Neuronal stem cell (in vitro differentiated cells): ENCODE data around the gene IP6K1.

Experiments
- DNase-seq: peaks from one replicate; pipeline ENCODE4 v3.0.0-alpha.2; 2013; ENCODE audit warnings: low spot score
- H2AFZ ChIP-seq: one replicate; pipeline ENCODE4 v1.6.1; 2013; ENCODE audit warnings: mild to moderate bottlenecking, low read length, inconsistent platforms
- H2AK5ac ChIP-seq: 2 replicates; pipeline ENCODE4 v1.6.1; 2013; ENCODE audit warnings: low read depth, mild to moderate bottlenecking, inconsistent platforms, low read length, moderate library complexity, mixed read lengths
- H2BK120ac ChIP-seq: 2 replicates; pipeline ENCODE4 v1.6.1; 2013; ENCODE audit warnings: low read depth, mild to moderate bottlenecking, inconsistent platforms, low read length, moderate library complexity, mixed read lengths
- H2BK12ac ChIP-seq: one replicate; pipeline ENCODE4 v1.6.1; 2013; ENCODE audit warnings: low read length, inconsistent platforms
- H2BK15ac ChIP-seq: 2 replicates; pipeline ENCODE4 v1.6.1; 2013; ENCODE audit warnings: mild to moderate bottlenecking, low read length, inconsistent platforms, mixed read lengths
- H2BK5ac ChIP-seq: one replicate; pipeline ENCODE4 v1.6.1; 2013; ENCODE audit warnings: inconsistent platforms, mild to moderate bottlenecking, low read length, moderate library complexity
- H3K14ac ChIP-seq: one replicate; pipeline ENCODE4 v1.6.1; 2013; ENCODE audit warnings: low read length, inconsistent platforms
- H3K18ac ChIP-seq: 2 replicates; pipeline ENCODE4 v1.6.1; 2013; ENCODE audit warnings: low read length, inconsistent platforms
- H3K23ac ChIP-seq: 2 replicates; pipeline ENCODE4 v1.6.1; 2013; ENCODE audit warnings: low read depth, mild to moderate bottlenecking, mixed read lengths, low read length, inconsistent platforms; ENCODE audit not compliant: poor library complexity
- H3K27ac ChIP-seq: replicated peaks from 3 replicates; pipeline ENCODE4 v1.5.1; 2013; ENCODE audit warnings: low read length, inconsistent platforms
- H3K27me3 ChIP-seq, 3 experiments: 2 replicates each; pipeline ENCODE4 v1.6.1; 2013; ENCODE audit warnings: low read length in 3 of 3, mild to moderate bottlenecking in 2 of 3, inconsistent platforms in 1 of 3, low read depth in 1 of 3, mixed read lengths in 1 of 3, moderate library complexity in 1 of 3; ENCODE audit not compliant: control insufficient read depth in 3 of 3, insufficient read depth in 3 of 3
- H3K36me3 ChIP-seq, 2 donors: replicated peaks in 1 of 2; 2 replicates each; pipeline ENCODE4 v1.6.1; 2013; ENCODE audit warnings: low read length in 2 of 2; ENCODE audit not compliant: control insufficient read depth in 2 of 2, insufficient read depth in 2 of 2
- H3K4ac ChIP-seq: 2 replicates; pipeline ENCODE4 v1.6.1; 2013; ENCODE audit warnings: inconsistent platforms, mild to moderate bottlenecking, low read length, moderate library complexity
- H3K4me1 ChIP-seq, 2 donors: 1 replicate in 1 of 2; 2 replicates in 1 of 2; pipeline ENCODE4 v1.6.1; 2013; ENCODE audit warnings: low read length in 2 of 2, low read depth in 1 of 2; ENCODE audit not compliant: control insufficient read depth in 2 of 2, insufficient read depth in 1 of 2
- H3K4me2 ChIP-seq: one replicate; pipeline ENCODE4 v1.6.1; 2013; ENCODE audit warnings: mild to moderate bottlenecking, low read length, inconsistent platforms; ENCODE audit not compliant: insufficient read depth, poor library complexity, severe bottlenecking
- H3K4me3 ChIP-seq, 2 donors: 2 replicates each; pipeline ENCODE4 v1.5.1; 2013; ENCODE audit warnings: low read length in 2 of 2, mild to moderate bottlenecking in 2 of 2, inconsistent platforms in 1 of 2, moderate library complexity in 1 of 2
- H3K79me1 ChIP-seq: one replicate; pipeline ENCODE4 v1.6.1; 2013; ENCODE audit warnings: low read depth, mild to moderate bottlenecking, inconsistent platforms, low read length, moderate library complexity
- H3K9ac ChIP-seq: one replicate; pipeline ENCODE4 v1.6.1; 2013; ENCODE audit warnings: mild to moderate bottlenecking, low read depth, low read length, inconsistent platforms; ENCODE audit not compliant: poor library complexity
- H3K9me3 ChIP-seq, 2 donors: replicated peaks in 1 of 2; 2 replicates each; pipeline versions ENCODE3 to v1.6.1; 2013; ENCODE audit warnings: low read length in 2 of 2, mild to moderate bottlenecking in 2 of 2, inconsistent platforms in 1 of 2, low read depth in 1 of 2, mixed read lengths in 1 of 2, moderate library complexity in 1 of 2; ENCODE audit not compliant: control insufficient read depth in 2 of 2, insufficient read depth in 1 of 2
- H4K8ac ChIP-seq: one replicate; pipeline ENCODE4 v1.6.1; 2013; ENCODE audit warnings: low read depth, mild to moderate bottlenecking, inconsistent platforms, low read length, moderate library complexity
- H4K91ac ChIP-seq: one replicate; pipeline ENCODE4 v1.6.1; 2013; ENCODE audit warnings: low read length, low read depth, mild to moderate bottlenecking, inconsistent platforms; ENCODE audit not compliant: poor library complexity
- WGBS, 2 donors: extraction: QIAGEN DNeasy Blood & Tissue Kit; methylation state at CpG; one replicate each; pipeline ENCODE4 v1.1.7; 2013; ENCODE audit warnings: missing lambda C conversion rate in 2 of 2, mixed read lengths in 1 of 2; ENCODE audit not compliant: insufficient read length in 2 of 2, insufficient replicate concordance in 1 of 2; ENCODE audit errors: extremely low coverage in 2 of 2; 5-methylcytosine and 5-hydroxymethylcytosine counted together

Gene IP6K1

GRCh38 chr3:49813497-49814174 lies 27.3 kb upstream of the IP6K1 start, which contains the start of gene UBA7:
Gene UBA7 (minus strand): TSS chr3:49813953. CDS start chr3:49813787, 166 bp downstream.
- no peak within 1 kb of the TSS for H2BK120ac ChIP-seq
- WGBS, 2 donors = no CpG with 5 or more reads among the region's 9 CpGs
- no peak for DNase-seq

GRCh38 chr3:49812916-49813496 lies 26.7 kb upstream of the IP6K1 start:
- no CpG with 5 or more reads among the region's 9 CpGs for WGBS, 2 donors
- Histone ChIP-seq H4K8ac (no peak overlapping the region), H2AK5ac (no peak overlapping the region), H3K4ac (no peak overlapping the region), H2BK120ac (no peak overlapping the region), H3K79me1 (no peaks in the 10 kb centered on the region), H2AFZ (peak overlapping the region; percentile 90), H3K18ac (no peak overlapping the region), H3K4me2 (no peak overlapping the region), H2BK12ac (no peak overlapping the region), H3K23ac (peak overlapping the region; percentile 91), H2BK5ac (no peak overlapping the region), H3K27me3 (no peaks in the 10 kb centered on the region), H4K91ac (no peak overlapping the region), H3K27ac (no peak overlapping the region), H3K36me3 (peaks cover 0 to 2% of the 10 kb centered on the region in 2 donors), H3K9ac (peak overlapping the region; percentile 63), H3K4me1 (peaks cover 0 to under 1% of the 10 kb centered on the region in 2 donors), H2BK15ac (peak overlapping the region; percentile 9), H3K14ac (peak overlapping the region; percentile 21), H3K9me3 (no peaks in the 10 kb centered on the region), H3K4me3 (no peak overlapping the region)
- no peak for DNase-seq

More at GRCh38 chr3:49813497-49814174, 27.3 kb upstream of the IP6K1 start, which contains the start of gene UBA7:
- H3K4ac ChIP-seq = no peak within 1 kb of the TSS
- no peaks in the 10 kb centered on the region for H3K4me1 ChIP-seq
- H2BK5ac ChIP-seq = no peak within 1 kb of the TSS
- peak within 1 kb of the TSS; percentile 9 for H2BK15ac ChIP-seq
- no peaks in the 10 kb centered on the region for H3K9me3 ChIP-seq
- peak within 1 kb of the TSS; percentile 27 for H3K18ac ChIP-seq
- H3K27ac ChIP-seq = no peak within 1 kb of the TSS
- peak within 1 kb of the TSS; percentile 21 for H3K14ac ChIP-seq
- no peak within 1 kb of the TSS for H2BK12ac ChIP-seq
- H4K91ac ChIP-seq = no peak within 1 kb of the TSS
- no peak within 1 kb of the TSS for H3K4me3 ChIP-seq
- H3K4me2 ChIP-seq = no peak within 1 kb of the TSS
- H3K79me1 ChIP-seq = no peaks in the 10 kb centered on the region
- H3K27me3 ChIP-seq = no peaks in the 10 kb centered on the region
- peak within 1 kb of the TSS; percentile 91 for H3K23ac ChIP-seq
- peak within 1 kb of the TSS; percentile 90 for H2AFZ ChIP-seq
- no peak within 1 kb of the TSS for H4K8ac ChIP-seq
- H3K36me3 ChIP-seq = peaks cover 0 to 2% of the 10 kb centered on the region in 2 donors
- H3K9ac ChIP-seq = peak within 1 kb of the TSS; percentile 63
- H2AK5ac ChIP-seq = no peak within 1 kb of the TSS

GRCh38 chr3:49807431-49808114 lies 21.2 kb upstream of the IP6K1 start:
- WGBS, 2 donors = no CpG with 5 or more reads among the region's 13 CpGs
- Histone ChIP-seq H2BK12ac (no peak overlapping the region), H2BK15ac (no peak overlapping the region), H3K18ac (no peak overlapping the region), H2BK5ac (peak overlapping the region; percentile 1), H3K4me3 (no peak overlapping the region), H4K8ac (no peak overlapping the region), H3K79me1 (no peaks in the 10 kb centered on the region), H3K36me3 (peaks cover 0 to 2% of the 10 kb centered on the region in 2 donors), H3K27ac (no peak overlapping the region), H2AK5ac (no peak overlapping the region), H3K4me2 (no peak overlapping the region), H3K27me3 (peaks cover 0 to 18% (median 13%) of the 10 kb centered on the region in 3 experiments), H3K14ac (no peak overlapping the region), H2AFZ (peak overlapping the region; percentile 83), H3K9ac (no peak overlapping the region), H3K4me1 (peaks cover 17 to 47% of the 10 kb centered on the region in 2 donors), H3K4ac (no peak overlapping the region), H4K91ac (no peak overlapping the region), H2BK120ac (no peak overlapping the region), H3K9me3 (no peaks in the 10 kb centered on the region), H3K23ac (peak overlapping the region; percentile 32)
- DNase-seq = no peak

GRCh38 chr3:49806850-49807249 lies 20.5 kb upstream of the IP6K1 start:
- no peak overlapping the region for H3K27ac ChIP-seq
- peak overlapping the region; percentile 83 for H2AFZ ChIP-seq
- H4K91ac ChIP-seq = no peak overlapping the region
- H3K23ac ChIP-seq = no peak overlapping the region
- H3K14ac ChIP-seq = no peak overlapping the region
- no peak overlapping the region for H3K4ac ChIP-seq
- no peak overlapping the region for H2BK15ac ChIP-seq
- no peak overlapping the region for H3K4me2 ChIP-seq
- H3K4me3 ChIP-seq = no peak overlapping the region
- no peaks in the 10 kb centered on the region for H3K79me1 ChIP-seq
- H3K18ac ChIP-seq = peak overlapping the region; percentile 27
- WGBS, 2 donors = no CpG with 5 or more reads among the region's 2 CpGs
- H3K9ac ChIP-seq = peak overlapping the region; percentile 27
- H2AK5ac ChIP-seq = peak overlapping the region; percentile 85
- peaks cover 0 to 20% (median 15%) of the 10 kb centered on the region in 3 experiments for H3K27me3 ChIP-seq
- H3K9me3 ChIP-seq = no peaks in the 10 kb centered on the region
- peaks cover 0 to 2% of the 10 kb centered on the region in 2 donors for H3K36me3 ChIP-seq
- no peak overlapping the region for H2BK120ac ChIP-seq
- H3K4me1 ChIP-seq = peaks cover 19 to 47% of the 10 kb centered on the region in 2 donors
- no peak overlapping the region for H2BK12ac ChIP-seq
- no peak overlapping the region for H4K8ac ChIP-seq
- H2BK5ac ChIP-seq = peak overlapping the region; percentile 1
- no peak for DNase-seq
